OCI-LY1 (cell line): Measurements from ENCODE around the gene CASZ1.

Experiments
- EZH2 ChIP-seq: fragments of 200-600 bp; sonication (generic), shearing (Covaris generic); IDR thresholded peaks from 2 replicates; pipeline ENCODE4 v1.8.0; 2017; ENCODE audit warnings: borderline replicate concordance, mixed run types, mild to moderate bottlenecking, antibody characterized with exemption, low read length, moderate library complexity, mixed read lengths
- TF ChIP-seq, protein P1 (sequence below): fragments of 200-600 bp; sonication (generic), shearing (Covaris generic); IDR thresholded peaks from 2 replicates; pipeline ENCODE4 v1.5.1; 2017; ENCODE audit warnings: mild to moderate bottlenecking, antibody characterized with exemption, low read length, moderate library complexity, mixed read lengths

GRCh38 chr1:10696977-10697376, 99.5 kb downstream of the CASZ1 start:
- TF ChIP-seq, protein P1, sequence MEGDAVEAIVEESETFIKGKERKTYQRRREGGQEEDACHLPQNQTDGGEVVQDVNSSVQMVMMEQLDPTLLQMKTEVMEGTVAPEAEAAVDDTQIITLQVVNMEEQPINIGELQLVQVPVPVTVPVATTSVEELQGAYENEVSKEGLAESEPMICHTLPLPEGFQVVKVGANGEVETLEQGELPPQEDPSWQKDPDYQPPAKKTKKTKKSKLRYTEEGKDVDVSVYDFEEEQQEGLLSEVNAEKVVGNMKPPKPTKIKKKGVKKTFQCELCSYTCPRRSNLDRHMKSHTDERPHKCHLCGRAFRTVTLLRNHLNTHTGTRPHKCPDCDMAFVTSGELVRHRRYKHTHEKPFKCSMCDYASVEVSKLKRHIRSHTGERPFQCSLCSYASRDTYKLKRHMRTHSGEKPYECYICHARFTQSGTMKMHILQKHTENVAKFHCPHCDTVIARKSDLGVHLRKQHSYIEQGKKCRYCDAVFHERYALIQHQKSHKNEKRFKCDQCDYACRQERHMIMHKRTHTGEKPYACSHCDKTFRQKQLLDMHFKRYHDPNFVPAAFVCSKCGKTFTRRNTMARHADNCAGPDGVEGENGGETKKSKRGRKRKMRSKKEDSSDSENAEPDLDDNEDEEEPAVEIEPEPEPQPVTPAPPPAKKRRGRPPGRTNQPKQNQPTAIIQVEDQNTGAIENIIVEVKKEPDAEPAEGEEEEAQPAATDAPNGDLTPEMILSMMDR = no peak
- no peak for TF ChIP-seq EZH2
